ENCODE results near the gene PRPSAP1. TPM values are rescaled to one million over a fixed set of nuclear protein-coding genes. Genes with fewer than 3 reads are reported as not detected.

PRPSAP1 gene
- total RNA-seq, 1 experiment from 2014 or later: 38.4 TPM

GRCh38 chr17:76312735-76313134, 41.0 kb downstream of the PRPSAP1 start:
- H3K18ac ChIP-seq (ENCODE audit: insufficient read length, low read depth, low read length): no peak overlapping the region
- H3K4me2 ChIP-seq (ENCODE audit: insufficient read depth, insufficient read length, low read length): no peak overlapping the region
- no peak overlapping the region for H3K14ac ChIP-seq (ENCODE audit: insufficient read depth, low read length)
- H2BK15ac ChIP-seq (ENCODE audit: low read depth, low read length): no peak overlapping the region
- Mint-ChIP-seq H3K4me3 (no peak overlapping the region), H3K36me3 (ENCODE audit: insufficient read depth in 1 of 3, low read depth in 3 of 3) (peaks cover 4 to 34% (median 21%) of the 10 kb centered on the region in 3 experiments; a peak in 6 of 7 replicates), H3K27ac (no peak overlapping the region), H3K4me1 (0 out of 4 replicates have a peak, but pooled peaks cover 0 to 4% of the 10 kb centered on the region in 2 experiments), H3K9me3 (no peaks in the 10 kb centered on the region), H3K27me3 (ENCODE audit: low read depth) (no peaks in the 10 kb centered on the region)
- no peak overlapping the region for H3T11ph ChIP-seq (ENCODE audit: low read length)
- no peaks in the 10 kb centered on the region for H4K20me1 ChIP-seq (ENCODE audit: control insufficient read depth, insufficient read depth, insufficient read length)
- H2BK120ac ChIP-seq (ENCODE audit: low read depth, low read length, poor library complexity, severe bottlenecking): no peak overlapping the region
- H3K4me1 ChIP-seq (ENCODE audit: insufficient read depth, low read length): no peaks in the 10 kb centered on the region
- H3K56ac ChIP-seq (ENCODE audit: insufficient read length, low read depth, low read length): no peak overlapping the region
- H2BK12ac ChIP-seq (ENCODE audit: insufficient read length, low read depth, low read length): no peak overlapping the region
- H3K79me1 ChIP-seq (ENCODE audit: insufficient read depth, low read depth, low read length, poor library complexity, severe bottlenecking): no peaks in the 10 kb centered on the region
- H4K8ac ChIP-seq (replicated peaks; ENCODE audit: insufficient read length, low read depth, low read length): no peak overlapping the region
- H4K5ac ChIP-seq (ENCODE audit: insufficient read length, low read depth, low read length): no peak overlapping the region
- H3K27me3 ChIP-seq (ENCODE audit: insufficient read depth, low read length): no peaks in the 10 kb centered on the region
- no peaks in the 10 kb centered on the region for H3K23me2 ChIP-seq (ENCODE audit: insufficient read length, low read depth, low read length, poor library complexity, severe bottlenecking)
- H3K9ac ChIP-seq (ENCODE audit: extremely low read depth, insufficient read length, low read length): no peak overlapping the region
- no peak overlapping the region for H2BK5ac ChIP-seq (ENCODE audit: insufficient read length, low read length)
- no peak for DNase-seq
- H3K79me2 ChIP-seq (ENCODE audit: insufficient read depth, low read length): no peaks in the 10 kb centered on the region
- H3K27ac ChIP-seq (ENCODE audit: insufficient read length, low read depth, low read length): no peak overlapping the region
- no peak overlapping the region for H3K4ac ChIP-seq (ENCODE audit: low read depth, low read length)
- H3K9me3 ChIP-seq (ENCODE audit: control insufficient read depth, low read depth, low read length): no peaks in the 10 kb centered on the region
- no peak overlapping the region for H3K23ac ChIP-seq (ENCODE audit: insufficient read length, low read depth, low read length)
- no peak overlapping the region for H2AK5ac ChIP-seq (ENCODE audit: insufficient read length, low read length)
- no CpG with 5 or more reads among the region's 9 CpGs for WGBS (ENCODE audit: extremely low coverage, insufficient read length, low lambda C conversion rate)
- no peak overlapping the region for H4K91ac ChIP-seq (ENCODE audit: insufficient read length, low read depth, low read length)
- H2BK20ac ChIP-seq (ENCODE audit: low read depth, low read length, poor library complexity, severe bottlenecking): no peak overlapping the region
- no peak for TF ChIP-seq CTCF (conservative IDR thresholded peaks at IDR 0.05)
- H2AFZ ChIP-seq (ENCODE audit: low read length): no peak overlapping the region

Measured in H9 (cell line).